ENCODE results near the gene MARCHF2.

DNA sequence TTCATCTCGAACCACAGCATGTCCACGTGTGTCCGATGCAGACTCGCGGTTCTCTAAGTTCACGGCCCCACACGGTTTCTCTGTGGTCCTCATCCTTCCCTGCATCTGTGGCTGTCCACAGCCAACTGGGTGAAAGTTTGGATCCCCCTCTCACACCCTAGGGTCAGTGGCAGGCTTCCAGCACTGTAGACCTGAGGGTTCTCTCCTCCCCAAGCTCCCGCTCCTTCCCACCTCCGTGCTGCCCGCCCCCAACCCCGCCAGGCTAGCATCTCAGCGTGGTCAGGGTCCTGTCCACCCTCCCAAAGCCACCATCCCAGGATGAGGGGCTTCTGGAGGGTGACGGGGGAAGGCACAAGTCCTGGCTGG lies 46.2 kb upstream of the MARCHF2 start:
- TF ChIP-seq POLR2A (IDR thresholded peaks at IDR 0.05; ENCODE audit: low read depth, low read length): no peak
- TF ChIP-seq, protein P1, sequence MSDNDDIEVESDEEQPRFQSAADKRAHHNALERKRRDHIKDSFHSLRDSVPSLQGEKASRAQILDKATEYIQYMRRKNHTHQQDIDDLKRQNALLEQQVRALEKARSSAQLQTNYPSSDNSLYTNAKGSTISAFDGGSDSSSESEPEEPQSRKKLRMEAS (IDR thresholded peaks at IDR 0.05; ENCODE audit: insufficient read depth, insufficient read length): no peak
- TF ChIP-seq POLR2AphosphoS5 (IDR thresholded peaks at IDR 0.05; ENCODE audit: insufficient read depth, low read depth, low read length): no peak
- TF ChIP-seq, protein P2, sequence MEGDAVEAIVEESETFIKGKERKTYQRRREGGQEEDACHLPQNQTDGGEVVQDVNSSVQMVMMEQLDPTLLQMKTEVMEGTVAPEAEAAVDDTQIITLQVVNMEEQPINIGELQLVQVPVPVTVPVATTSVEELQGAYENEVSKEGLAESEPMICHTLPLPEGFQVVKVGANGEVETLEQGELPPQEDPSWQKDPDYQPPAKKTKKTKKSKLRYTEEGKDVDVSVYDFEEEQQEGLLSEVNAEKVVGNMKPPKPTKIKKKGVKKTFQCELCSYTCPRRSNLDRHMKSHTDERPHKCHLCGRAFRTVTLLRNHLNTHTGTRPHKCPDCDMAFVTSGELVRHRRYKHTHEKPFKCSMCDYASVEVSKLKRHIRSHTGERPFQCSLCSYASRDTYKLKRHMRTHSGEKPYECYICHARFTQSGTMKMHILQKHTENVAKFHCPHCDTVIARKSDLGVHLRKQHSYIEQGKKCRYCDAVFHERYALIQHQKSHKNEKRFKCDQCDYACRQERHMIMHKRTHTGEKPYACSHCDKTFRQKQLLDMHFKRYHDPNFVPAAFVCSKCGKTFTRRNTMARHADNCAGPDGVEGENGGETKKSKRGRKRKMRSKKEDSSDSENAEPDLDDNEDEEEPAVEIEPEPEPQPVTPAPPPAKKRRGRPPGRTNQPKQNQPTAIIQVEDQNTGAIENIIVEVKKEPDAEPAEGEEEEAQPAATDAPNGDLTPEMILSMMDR (IDR thresholded peaks at IDR 0.05; ENCODE audit: extremely low read depth in 1 of 2, insufficient read depth in 1 of 2, low read depth in 1 of 2, low read length in 2 of 2): no peak
- no peak for TF ChIP-seq EZH2 (IDR thresholded peaks at IDR 0.05; ENCODE audit: borderline replicate concordance, low read depth, low read length, severe bottlenecking)
- no peak for TF ChIP-seq MYC (IDR thresholded peaks at IDR 0.05; ENCODE audit: low read depth, low read length)
- no peak for TF ChIP-seq FOS (IDR thresholded peaks at IDR 0.05; ENCODE audit: borderline replicate concordance, insufficient read depth, low read length)
- no peak for TF ChIP-seq JUN (IDR thresholded peaks at IDR 0.05; ENCODE audit: borderline replicate concordance, insufficient read depth, insufficient read length, low read depth)
- TF ChIP-seq GATA2 (IDR thresholded peaks at IDR 0.05; ENCODE audit: insufficient read depth, insufficient read length, low read depth, low read length): no peak
